Cortex of kidney (tissue), 1 donor: Measurements from ENCODE around the gene DLL1.

Experiments used
- DNase-seq: peaks from one replicate; lab custom pipeline; 2025; lab: John Stamatoyannopoulos, UW

The DLL1 gene

GRCh38 chr6:170250455-170250854 lies 40.4 kb downstream of the DLL1 start:
- DNase-seq, result no peak

- no peak for DNase-seq
Measured at GRCh38 chr6:170249817-170250216, 41.1 kb downstream of the DLL1 start.

GRCh38 chr6:170248861-170249600 lies 41.8 kb downstream of the DLL1 start:
- no peak for DNase-seq

GRCh38 chr6:170248111-170248805 lies 42.6 kb downstream of the DLL1 start:
- no peak for DNase-seq

- DNase-seq, result no peak
Measured at GRCh38 chr6:170247178-170247701, 43.6 kb downstream of the DLL1 start.

GRCh38 chr6:170245475-170245992 lies 45.3 kb downstream of the DLL1 start:
- no peak for DNase-seq

GRCh38 chr6:170244721-170245474 lies 46.0 kb downstream of the DLL1 start:
- DNase-seq, result no peak

- no peak for DNase-seq
Measured at GRCh38 chr6:170243791-170244291, 47.0 kb downstream of the DLL1 start.

- no peak for DNase-seq
Measured at GRCh38 chr6:170243386-170243785, 47.5 kb downstream of the DLL1 start.

- no peak for DNase-seq
Measured at GRCh38 chr6:170238741-170239565, 51.9 kb downstream of the DLL1 start.

GRCh38 chr6:170237999-170238740 lies 52.7 kb downstream of the DLL1 start:
- DNase-seq, result no peak

- no peak for DNase-seq
Measured at GRCh38 chr6:170236131-170236836, 54.6 kb downstream of the DLL1 start.

- no peak for DNase-seq
Measured at GRCh38 chr6:170235391-170236125, 55.3 kb downstream of the DLL1 start.

GRCh38 chr6:170234419-170234818 lies 56.5 kb downstream of the DLL1 start:
- no peak for DNase-seq

GRCh38 chr6:170233286-170234205 lies 57.3 kb downstream of the DLL1 start:
- DNase-seq, result no peak
